Stimulated activated CD4-positive, alpha-beta T cell treated with anti-CD3 and anti-CD28 coated beads, Interleukin-15, amount 100 ng/mL, for 24 hours (primary cell): Measurements from ENCODE around the gene ENG.
"Not testable (repeated sequence)": the region's sequence is repeated elsewhere in the genome, so short reads cannot be mapped to it uniquely, and the experiment has no call there.

Source experiments
- DNase-seq: peaks from one replicate; pipeline ENCODE4 v3.0.0-alpha.2; 2020

Gene ENG

GRCh38 chr9:127862075-127863011 lies 7.9 kb upstream of the ENG start:
- no peak for DNase-seq

- no peak for DNase-seq
Observed at GRCh38 chr9:127860779-127861178, 6.3 kb upstream of the ENG start.

DNA sequence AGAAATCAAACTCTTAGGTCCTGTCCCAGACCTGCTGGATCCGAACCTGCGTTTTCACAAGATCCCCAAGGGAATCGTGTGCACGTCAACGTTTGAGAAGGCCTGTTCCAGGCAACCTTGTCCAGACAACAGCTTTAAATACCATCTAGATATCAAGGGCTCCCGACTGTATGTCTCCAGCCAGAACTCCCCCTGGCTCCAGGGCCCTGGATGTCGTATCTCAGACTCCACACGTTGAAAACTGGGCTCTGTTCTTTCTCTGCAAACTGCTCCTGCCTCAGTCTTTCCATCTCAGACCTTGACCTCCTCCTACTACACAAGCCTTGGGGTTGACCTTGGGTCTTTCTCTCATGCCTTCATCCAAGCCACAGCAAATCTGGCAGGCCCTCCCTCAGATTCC lies 5.8 kb upstream of the ENG start:
- DNase-seq, result no peak

DNA sequence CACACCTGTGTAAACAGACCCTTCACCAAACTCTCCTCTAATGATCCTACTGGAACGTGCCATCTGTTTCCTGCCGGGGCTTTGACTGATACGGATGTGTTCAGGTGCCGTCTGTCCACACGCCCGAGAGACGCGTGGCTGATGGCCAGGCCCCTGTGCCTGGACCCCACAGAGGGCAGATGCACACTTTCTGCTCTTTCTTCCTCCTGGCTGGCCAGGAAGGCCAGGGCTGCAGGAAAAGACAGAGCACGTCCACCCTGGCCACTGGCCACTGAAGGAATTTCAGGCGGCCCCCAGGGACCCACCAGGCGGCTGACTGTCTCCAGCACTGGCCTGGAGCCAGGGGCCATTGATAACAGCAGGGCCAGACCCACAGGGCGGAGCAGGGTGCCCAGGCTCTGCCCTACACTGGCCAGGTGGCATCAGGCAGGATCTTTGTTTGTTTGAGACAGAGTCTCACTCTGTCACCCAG lies 3.6 kb upstream of the ENG start:
- no peak for DNase-seq

DNA sequence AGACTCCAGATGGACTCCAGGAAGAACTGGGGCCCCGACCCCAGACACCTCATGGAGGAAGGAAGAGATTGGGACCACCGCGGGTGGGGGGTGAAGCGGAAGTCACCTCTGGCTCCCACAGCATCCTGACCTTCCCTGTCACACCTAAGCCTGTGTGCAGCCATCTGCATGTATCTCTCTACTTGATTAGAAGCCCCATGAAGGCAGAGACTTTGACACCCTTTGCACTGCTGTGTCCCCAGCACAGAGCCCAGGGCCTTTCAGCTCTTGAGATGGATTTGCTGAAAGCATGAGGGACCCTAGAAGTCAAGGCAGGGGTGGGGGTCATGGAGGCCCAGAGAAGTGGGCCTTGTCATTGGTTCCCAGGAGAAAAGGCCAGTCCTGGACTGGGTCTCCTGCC lies 2.8 kb upstream of the ENG start:
- DNase-seq, result no peak

DNA sequence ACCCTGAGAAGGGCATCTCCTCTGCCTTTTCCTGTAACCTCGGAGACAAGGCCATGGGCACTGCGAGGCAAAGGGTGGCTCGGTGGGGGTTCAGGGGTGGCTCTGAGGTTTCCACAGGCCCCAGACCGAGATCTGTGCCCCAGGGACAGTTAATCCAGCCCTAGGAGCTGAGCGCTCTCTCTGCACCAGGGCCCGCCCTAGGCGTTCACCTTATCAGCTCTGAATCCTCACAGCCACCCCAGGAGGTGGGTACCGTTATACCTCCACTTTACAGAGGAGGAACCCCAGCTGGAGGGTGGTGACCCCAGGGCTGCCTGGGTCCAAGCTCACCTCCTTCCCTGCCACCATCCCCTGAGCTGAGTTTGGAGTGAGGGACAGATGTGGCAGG lies 2.3 kb upstream of the ENG start:
- DNase-seq, result no peak

GRCh38 chr9:127856094-127856728 lies 1.8 kb upstream of the ENG start:
- no peak for DNase-seq

- DNase-seq, result no peak
Observed at GRCh38 chr9:127855522-127855921, 1.1 kb upstream of the ENG start.

- no peak for DNase-seq
Observed at GRCh38 chr9:127854960-127855359, 502 bp upstream of the ENG start.

- DNase-seq, result no peak
Observed at GRCh38 chr9:127853312-127854183, 910 bp downstream of the ENG start.

DNA sequence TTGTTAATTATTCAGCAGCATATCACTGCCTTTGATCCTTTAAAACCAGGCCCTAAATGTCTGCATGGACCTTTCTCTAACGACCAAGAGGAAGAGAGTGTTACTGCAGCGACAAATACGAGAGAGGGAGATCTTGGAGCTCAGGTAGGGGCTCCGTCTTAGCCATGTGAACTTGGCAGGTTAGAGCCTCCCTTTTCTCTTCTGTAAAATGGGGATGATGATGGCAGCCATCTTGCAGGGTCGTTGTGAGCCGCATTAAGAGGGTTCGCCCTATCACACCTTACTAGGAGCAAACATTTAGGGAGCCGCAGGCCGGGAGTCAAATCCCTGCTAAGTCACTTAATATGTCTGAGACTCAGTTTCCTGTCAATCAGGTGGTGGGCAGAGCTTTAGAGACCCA lies 1.6 kb downstream of the ENG start:
- DNase-seq, result no peak

DNA sequence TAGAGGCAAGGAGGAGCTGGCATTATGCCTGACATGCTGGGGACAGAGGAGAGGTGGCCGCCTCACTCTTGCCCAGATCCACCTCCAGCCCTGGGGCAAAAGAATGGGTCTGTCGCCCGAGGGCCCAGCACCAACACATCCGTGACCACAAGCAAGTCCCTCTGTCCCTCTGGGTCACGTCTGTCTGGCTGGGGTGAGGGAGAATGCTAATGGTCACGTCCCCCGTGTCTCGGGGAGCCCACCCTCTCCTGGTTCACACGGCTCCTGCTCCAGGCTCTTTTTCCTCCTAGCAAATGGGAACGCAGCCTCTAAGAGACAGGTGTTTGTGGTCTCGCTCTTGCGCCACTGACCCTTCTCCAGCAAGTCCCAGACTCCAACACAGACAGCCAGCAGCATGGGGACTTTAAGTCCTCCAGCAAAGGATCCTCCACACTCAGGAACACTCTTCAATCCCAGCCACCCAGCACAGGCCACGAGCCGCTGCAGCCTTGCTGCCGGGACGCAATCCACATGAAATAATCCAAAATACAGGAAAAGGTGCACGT lies 4.1 kb downstream of the ENG start:
- DNase-seq, result no peak

DNA sequence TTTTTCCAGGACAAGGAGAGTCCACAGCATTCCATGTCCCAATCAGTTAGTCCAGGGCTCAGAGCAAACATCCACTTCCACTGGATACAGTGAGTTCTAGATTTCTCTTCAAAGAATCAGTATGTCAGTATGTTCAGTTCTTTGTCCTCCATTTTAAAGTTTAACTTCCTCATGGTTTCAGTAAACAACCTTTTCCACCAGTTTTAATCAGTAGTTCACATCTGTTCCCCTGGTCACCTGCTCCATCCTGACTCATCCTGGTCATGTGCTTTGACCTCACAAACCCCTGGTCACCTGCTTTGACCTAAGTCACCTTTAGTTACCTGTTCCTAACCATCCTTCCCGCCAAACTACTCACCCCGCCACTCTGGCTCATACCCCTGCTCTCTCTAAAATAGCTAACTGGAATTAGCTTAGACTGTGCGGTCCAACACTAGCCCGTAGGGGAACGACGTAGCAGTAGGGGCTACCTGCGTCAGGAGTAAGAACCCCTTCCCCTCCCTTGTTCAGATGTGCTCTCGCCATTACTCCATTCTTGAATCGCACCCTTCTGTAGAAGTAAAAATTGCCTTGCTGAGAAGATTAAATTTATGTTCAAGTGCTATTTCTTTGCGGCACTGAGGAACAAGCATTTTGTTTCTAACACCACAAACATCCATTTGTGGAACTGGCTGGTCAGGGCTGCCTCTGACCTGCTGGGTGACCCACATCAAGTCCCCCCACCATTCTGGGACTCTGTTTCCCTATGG lies 5.5 kb downstream of the ENG start:
- DNase-seq, result no peak

GRCh38 chr9:127847833-127848755 lies 6.4 kb downstream of the ENG start:
- no peak for DNase-seq

- DNase-seq, result no peak
Observed at GRCh38 chr9:127847178-127847510, 7.3 kb downstream of the ENG start.

DNA sequence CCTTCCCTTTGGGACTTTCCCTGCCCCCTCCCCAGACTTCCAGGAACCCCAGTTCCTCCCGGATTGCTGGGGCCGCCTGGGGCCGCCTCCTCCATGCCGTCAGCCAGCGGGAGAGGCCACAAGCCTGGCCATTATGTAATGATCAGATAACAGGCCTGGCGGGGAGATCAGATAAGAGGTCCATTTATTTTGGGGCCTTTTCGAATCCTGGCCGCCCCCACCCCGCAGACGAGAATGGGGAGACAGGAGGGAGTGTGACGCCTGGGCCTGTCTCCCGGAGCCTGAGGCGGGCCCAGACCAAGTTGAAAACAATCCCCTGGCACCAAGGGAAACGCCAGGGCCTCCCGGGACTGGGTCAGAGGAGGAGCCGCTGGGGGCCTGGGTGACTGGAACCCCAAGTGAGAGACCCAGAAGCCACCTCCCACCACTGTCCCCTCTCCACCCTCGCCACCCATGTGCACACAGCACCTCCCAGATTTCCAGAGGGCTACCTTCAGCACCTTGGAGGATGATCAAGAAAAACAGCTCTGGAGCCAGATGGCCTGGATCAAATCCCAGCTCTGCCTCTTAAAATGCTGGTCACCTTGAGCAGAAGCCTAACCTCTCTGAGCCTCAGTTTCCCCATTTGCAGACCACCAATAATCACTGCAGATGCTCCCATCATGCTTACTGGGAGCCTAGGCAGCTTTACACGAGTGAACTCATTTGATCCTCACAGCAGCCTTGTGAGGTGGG lies 7.8 kb downstream of the ENG start:
- DNase-seq, result no peak

DNA sequence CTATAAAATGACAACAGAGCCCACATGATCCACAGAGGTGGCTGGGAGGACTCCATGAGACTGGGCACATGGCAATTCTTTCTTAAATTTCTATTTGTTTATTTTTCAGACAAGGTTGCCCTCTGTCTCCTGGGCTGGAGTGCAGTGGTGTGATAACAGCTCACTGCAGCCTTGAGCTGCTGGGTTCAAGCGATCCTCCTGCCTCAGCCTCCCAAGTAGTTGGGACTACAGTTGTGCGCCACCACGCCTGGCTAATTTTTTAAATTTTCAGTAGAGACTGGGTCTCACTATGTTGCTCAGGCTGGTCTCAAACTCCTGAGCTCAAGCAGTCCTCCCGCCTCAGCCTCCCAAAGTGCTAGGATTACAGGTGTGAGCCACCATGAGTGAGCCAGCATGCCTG lies 8.8 kb downstream of the ENG start:
- DNase-seq, result not testable (repeated sequence)

GRCh38 chr9:127844821-127845359 lies 9.6 kb downstream of the ENG start:
- no peak for DNase-seq

DNA sequence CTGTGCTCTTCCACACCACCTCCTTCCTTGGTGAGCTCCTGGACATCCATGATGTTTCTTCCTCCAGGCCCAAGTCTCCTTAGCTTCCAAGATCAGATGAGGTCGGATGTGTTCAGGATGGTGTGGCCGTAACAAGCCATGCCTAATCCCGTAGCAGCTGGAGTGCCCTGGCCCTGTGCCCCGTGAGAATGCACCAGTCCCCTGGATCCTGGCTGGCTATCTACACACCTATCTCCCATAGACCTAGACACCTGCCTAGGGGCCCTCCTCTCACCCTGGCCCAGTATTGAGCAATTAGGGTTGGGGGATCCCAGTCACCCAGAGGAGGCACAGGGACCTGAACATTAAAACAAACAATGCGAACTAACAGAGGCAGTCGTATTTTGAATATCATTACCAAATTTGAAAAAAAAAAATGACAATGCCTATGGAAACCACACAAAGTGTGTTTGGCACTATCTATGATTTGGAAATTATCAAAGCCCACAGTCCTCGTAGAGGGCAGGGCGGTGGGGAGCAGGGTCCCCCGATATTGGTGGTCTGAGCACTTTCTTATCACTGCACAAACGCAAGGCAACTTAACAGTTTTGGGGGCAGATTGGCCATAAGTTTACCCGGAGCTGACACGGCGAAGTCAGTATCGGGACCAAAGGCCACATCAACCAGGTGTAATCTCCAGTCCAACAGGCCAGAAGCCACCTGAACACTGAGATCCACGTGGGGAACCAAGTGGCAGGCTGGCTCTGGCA lies 13.2 kb downstream of the ENG start:
- no peak for DNase-seq
